ENCODE data around the gene ITGA2B. TPM values are rescaled to one million over a fixed set of nuclear protein-coding genes. Genes with fewer than 3 reads are reported as not detected.

ITGA2B gene
- total RNA-seq, 1 experiment from 2014 or later, result 8.3 TPM

- WGBS (ENCODE audit: extremely low coverage, insufficient read length, low lambda C conversion rate), result no CpG with 5 or more reads among the region's 41 CpGs
- no peaks in the 10 kb centered on the region; a peak in 1 of 5 replicates for H3K9me3 Mint-ChIP-seq
Observed at GRCh38 chr17:44398692-44399691, 9.5 kb upstream of the ITGA2B start.

More at GRCh38 chr17:44398692-44399691, 9.5 kb upstream of the ITGA2B start:
- Histone ChIP-seq H2BK12ac (ENCODE audit: insufficient read length, low read depth, low read length) (no peak overlapping the region), H3K14ac (ENCODE audit: insufficient read depth, low read length) (no peak overlapping the region), H3K18ac (ENCODE audit: insufficient read length, low read depth, low read length) (no peak overlapping the region), H4K91ac (ENCODE audit: insufficient read length, low read depth, low read length) (no peak overlapping the region), H2AFZ (ENCODE audit: low read length) (no peak overlapping the region), H2BK15ac (ENCODE audit: low read depth, low read length) (no peak overlapping the region), H3K56ac (ENCODE audit: insufficient read length, low read depth, low read length) (no peak overlapping the region), H3K4me2 (ENCODE audit: insufficient read depth, insufficient read length, low read length) (no peak overlapping the region), H3T11ph (ENCODE audit: low read length) (no peak overlapping the region), H3K79me1 (ENCODE audit: insufficient read depth, low read depth, low read length, poor library complexity, severe bottlenecking) (no peaks in the 10 kb centered on the region), H3K27me3 (ENCODE audit: insufficient read depth, low read length) (no peaks in the 10 kb centered on the region), H2BK120ac (ENCODE audit: low read depth, low read length, poor library complexity, severe bottlenecking) (no peak overlapping the region), H2AK5ac (ENCODE audit: insufficient read length, low read length) (no peak overlapping the region), H3K79me2 (ENCODE audit: insufficient read depth, low read length) (no peaks in the 10 kb centered on the region), H2BK20ac (ENCODE audit: low read depth, low read length, poor library complexity, severe bottlenecking) (no peak overlapping the region), H4K20me1 (ENCODE audit: control insufficient read depth, insufficient read depth, insufficient read length) (no peaks in the 10 kb centered on the region), H3K4me1 (ENCODE audit: insufficient read depth, low read length) (no peaks in the 10 kb centered on the region), H4K8ac (replicated peaks; ENCODE audit: insufficient read length, low read depth, low read length) (no peak overlapping the region), H2BK5ac (ENCODE audit: insufficient read length, low read length) (no peak overlapping the region), H4K5ac (ENCODE audit: insufficient read length, low read depth, low read length) (no peak overlapping the region), H3K23me2 (ENCODE audit: insufficient read length, low read depth, low read length, poor library complexity, severe bottlenecking) (no peaks in the 10 kb centered on the region), H3K27ac (ENCODE audit: insufficient read length, low read depth, low read length) (no peak overlapping the region), H3K23ac (ENCODE audit: insufficient read length, low read depth, low read length) (no peak overlapping the region), H3K9ac (ENCODE audit: extremely low read depth, insufficient read length, low read length) (no peak overlapping the region), H3K4ac (ENCODE audit: low read depth, low read length) (no peak overlapping the region), H3K9me3 (ENCODE audit: control insufficient read depth, low read depth, low read length) (no peaks in the 10 kb centered on the region)
- TF ChIP-seq CTCF (conservative IDR thresholded peaks at IDR 0.05), result no peak
- peak overlapping the region in 1 of 3 experiments; percentile 18; a peak in 1 of 7 replicates for H3K27ac Mint-ChIP-seq
- H3K4me1 Mint-ChIP-seq, result no peaks in the 10 kb centered on the region
- H3K36me3 Mint-ChIP-seq (ENCODE audit: insufficient read depth in 1 of 3, low read depth in 3 of 3), result peaks cover 25 to 66% (median 54%) of the 10 kb centered on the region in 3 experiments; a peak in 6 of 7 replicates
- H3K4me3 Mint-ChIP-seq, result no peak overlapping the region
- peaks cover 1% of the 10 kb centered on the region; the same call in 1 of the 2 replicates for H3K27me3 Mint-ChIP-seq (ENCODE audit: low read depth)
- no peak for DNase-seq

All from H9 (cell line).